DMS53 treated with DMSO at 0.1 percent for 48 hours (cell line): ENCODE data around the gene NKAIN2.

Experiments used
- DNase-seq: peaks from one replicate; lab custom pipeline; 2025; ENCODE audit not compliant: unreplicated experiment; lab: John Stamatoyannopoulos, UW

Gene NKAIN2

GRCh38 chr6:124073820-124074587, 270.3 kb downstream of the NKAIN2 start:
- no peak for DNase-seq

- DNase-seq, result no peak
Observed at GRCh38 chr6:124074606-124075005, 270.9 kb downstream of the NKAIN2 start.

GRCh38 chr6:124076336-124077048, 272.8 kb downstream of the NKAIN2 start:
- no peak for DNase-seq

GRCh38 chr6:124078169-124078568, 274.5 kb downstream of the NKAIN2 start:
- DNase-seq, result no peak

- DNase-seq, result no peak
Observed at GRCh38 chr6:124080483-124080882, 276.8 kb downstream of the NKAIN2 start.

GRCh38 chr6:124090491-124090890, 286.8 kb downstream of the NKAIN2 start:
- no peak for DNase-seq

GRCh38 chr6:124099520-124099919, 295.9 kb downstream of the NKAIN2 start:
- no peak for DNase-seq

- DNase-seq, result no peak
Observed at GRCh38 chr6:124110514-124110913, 306.8 kb downstream of the NKAIN2 start.

GRCh38 chr6:124119596-124119995, 315.9 kb downstream of the NKAIN2 start:
- DNase-seq, result peak; percentile 69

- peak; percentile 62 for DNase-seq
Observed at GRCh38 chr6:124123617-124124209, 320.0 kb downstream of the NKAIN2 start.

- DNase-seq, result no peak
Observed at GRCh38 chr6:124131259-124131658, 327.6 kb downstream of the NKAIN2 start.

GRCh38 chr6:124131779-124132178, 328.1 kb downstream of the NKAIN2 start:
- no peak for DNase-seq

- no peak for DNase-seq
Observed at GRCh38 chr6:124132256-124132655, 328.6 kb downstream of the NKAIN2 start.

GRCh38 chr6:124142852-124143251, 339.2 kb downstream of the NKAIN2 start:
- DNase-seq, result no peak

GRCh38 chr6:124143435-124143834, 339.8 kb downstream of the NKAIN2 start:
- DNase-seq, result no peak

GRCh38 chr6:124147621-124148020, 344.0 kb downstream of the NKAIN2 start:
- DNase-seq, result no peak

- no peak for DNase-seq
Observed at GRCh38 chr6:124148236-124148957, 344.7 kb downstream of the NKAIN2 start.

GRCh38 chr6:124149646-124150045, 346.0 kb downstream of the NKAIN2 start:
- no peak for DNase-seq

GRCh38 chr6:124158024-124158423, 354.4 kb downstream of the NKAIN2 start:
- no peak for DNase-seq

GRCh38 chr6:124163676-124164075, 360.0 kb downstream of the NKAIN2 start:
- no peak for DNase-seq

- no peak for DNase-seq
Observed at GRCh38 chr6:124164343-124164742, 360.7 kb downstream of the NKAIN2 start.
